Natural killer cell (primary cell): ENCODE data around the gene MEPCE. TPM values are rescaled to one million over a fixed set of nuclear protein-coding genes. Genes with fewer than 3 reads are reported as not detected.

ENCODE experiments used
- ATAC-seq, 3 donors: fragments of 150-1000 bp in 2 of 3; fragments of 200-7000 bp in 1 of 3; cut with Tn5 transposase; 1 replicate in 1 of 3; 2 replicates in 2 of 3; pipeline ENCODE4 v1.10.0; 2021; ENCODE audit warnings: mild to moderate bottlenecking in 2 of 3, moderate library complexity in 2 of 3
- DNase-seq, 2 donors: peaks; one replicate each; pipeline versions ENCODE4 v3.0.0 to v3.0.0-alpha.2; 2013 to 2021; ENCODE audit warnings: mixed read lengths in 1 of 2
- H3K27ac ChIP-seq: one replicate; pipeline ENCODE4 v1.5.1; 2013; ENCODE audit warnings: mild to moderate bottlenecking, low read length
- H3K27me3 ChIP-seq: one replicate; pipeline ENCODE4 v1.6.1; 2013; ENCODE audit warnings: low read length; ENCODE audit not compliant: control insufficient read depth, insufficient read depth
- H3K36me3 ChIP-seq: one replicate; pipeline ENCODE4 v1.6.1; 2013; ENCODE audit warnings: low read length; ENCODE audit not compliant: control insufficient read depth, insufficient read depth
- H3K4me1 ChIP-seq: one replicate; pipeline ENCODE4 v1.6.1; 2013; ENCODE audit warnings: low read length; ENCODE audit not compliant: control insufficient read depth, insufficient read depth
- H3K4me3 ChIP-seq: one replicate; pipeline ENCODE4 v1.5.1; 2013; ENCODE audit warnings: low read length
- H3K9me3 ChIP-seq: one replicate; pipeline ENCODE4 v1.6.1; 2013; ENCODE audit warnings: low read length; ENCODE audit not compliant: control insufficient read depth, insufficient read depth
- H3K27ac Mint-ChIP-seq, 2 donors: one replicate each; pipeline ENCODE4 v1.8.0; 2022; ENCODE audit warnings: mild to moderate bottlenecking in 2 of 2, mixed read lengths in 2 of 2, moderate library complexity in 1 of 2
- H3K27me3 Mint-ChIP-seq, 2 donors: one replicate each; pipeline ENCODE4 v1.8.0; 2022; ENCODE audit warnings: low read depth in 2 of 2, mixed read lengths in 2 of 2
- H3K36me3 Mint-ChIP-seq: one replicate; pipeline ENCODE4 v1.8.0; 2022; ENCODE audit warnings: mixed read lengths
- H3K4me1 Mint-ChIP-seq, 2 donors: one replicate each; pipeline ENCODE4 v1.8.0; 2022; ENCODE audit warnings: mixed read lengths in 2 of 2
- H3K4me3 Mint-ChIP-seq: one replicate; pipeline ENCODE4 v1.8.0; 2022; ENCODE audit warnings: mild to moderate bottlenecking, moderate library complexity, mixed read lengths
- H3K9me3 Mint-ChIP-seq, 2 donors: one replicate each; pipeline ENCODE4 v1.8.0; 2022; ENCODE audit warnings: mixed read lengths in 2 of 2
- CTCF ChIP-seq: fragments of 200-600 bp; IDR thresholded peaks from one replicate; pipeline ENCODE4 v1.8.0; 2022; ENCODE audit warnings: antibody characterized with exemption
- WGBS: methylation state at CpG from one replicate; pipeline ENCODE4 v1.1.7; 2013; ENCODE audit warnings: missing lambda C conversion rate; ENCODE audit not compliant: insufficient coverage; 5-methylcytosine and 5-hydroxymethylcytosine counted together
- intact Hi-C: fragments of 100-400 bp; cut with micrococcal nuclease; formaldehyde crosslinking; loops from one replicate; pipeline ENCODE4 v1.14.2; 2022
- total RNA-seq, 4 donors: library from RNA; stranded (reverse); fragments of 120-200 nt in 1 of 4; gene quantifications; one replicate each; pipeline versions ENCODE4 v1.2.3 to v1.2.4, GENCODE V29; 2013 to 2022

The MEPCE gene
- total RNA-seq, 3 donors from 2014 or later (not counting 1 experiment from before 2014, with no cell fraction given): 48.1 to 54.9 (median 54.1) TPM

GRCh38 chr7:100482728-100483089 lies 53.1 kb downstream of the MEPCE start:
- Histone ChIP-seq H3K27me3 (no peaks in the 10 kb centered on the region), H3K4me1 (peaks cover 25% of the 10 kb centered on the region), H3K9me3 (no peaks in the 10 kb centered on the region), H3K27ac (no peak overlapping the region), H3K36me3 (no peaks in the 10 kb centered on the region), H3K4me3 (peak overlapping the region; percentile 29)
- Mint-ChIP-seq H3K27ac (peak overlapping the region in 1 of 2 donors; percentile 48), H3K4me3 (peak overlapping the region; percentile 86), H3K9me3 (no peaks in the 10 kb centered on the region), H3K27me3 (peaks cover 0 to 2% of the 10 kb centered on the region in 2 donors), H3K4me1 (peaks cover 5 to 19% of the 10 kb centered on the region in 2 donors), H3K36me3 (no peaks in the 10 kb centered on the region)
- DNase-seq: peak in 1 of 2 donors; percentile 25
- 54% methylated on average over 14 of the region's 14 CpGs for WGBS
- ATAC-seq: no peak
- no peak for TF ChIP-seq CTCF
- intact Hi-C loops: no loop called here

GRCh38 chr7:100483090-100483721 lies 53.6 kb downstream of the MEPCE start:
- Histone ChIP-seq H3K27ac (no peak overlapping the region), H3K4me3 (peak overlapping the region; percentile 29), H3K4me1 (peaks cover 25% of the 10 kb centered on the region), H3K36me3 (no peaks in the 10 kb centered on the region), H3K27me3 (no peaks in the 10 kb centered on the region), H3K9me3 (no peaks in the 10 kb centered on the region)
- Mint-ChIP-seq H3K36me3 (no peaks in the 10 kb centered on the region), H3K27ac (peak overlapping the region in 1 of 2 donors; percentile 48), H3K4me1 (peaks cover 5 to 15% of the 10 kb centered on the region in 2 donors), H3K9me3 (no peaks in the 10 kb centered on the region), H3K27me3 (peaks cover 0 to 2% of the 10 kb centered on the region in 2 donors), H3K4me3 (peak overlapping the region; percentile 86)
- TF ChIP-seq CTCF: peak; percentile 96
- ATAC-seq (peak; percentile 62 to 81 (median 66)), DNase-seq (peak; percentile 79 to 89)
- intact Hi-C loops: no loop called here
- WGBS: under 1% methylated on average over 79 of the region's 79 CpGs

Other genes with a start within 250 kb of the MEPCE start
- gene PVRIG, start 209.9 kb upstream of the MEPCE start, total RNA-seq: 10 to 100 TPM; 45.6 to 84.1 (median 52.9) TPM
- gene SPDYE3, start 122.1 kb upstream of the MEPCE start, total RNA-seq: not detected
- gene PILRB, start 71.7 kb upstream of the MEPCE start, total RNA-seq: 100 to 1,000 TPM; 143 to 206 (median 157) TPM
- 10 to 100 TPM; 18.8 to 38.8 (median 29.4) TPM for gene PILRA, start 56.3 kb upstream of the MEPCE start, total RNA-seq
- gene ZCWPW1, start 1.1 kb upstream of the MEPCE start, total RNA-seq: 1 to 10 TPM; 5.6 to 7.8 (median 7.2) TPM
- 10 to 100 TPM; 41.0 to 45.1 (median 44.7) TPM for gene PPP1R35, start 6.7 kb downstream of the MEPCE start, total RNA-seq
- 1 to 10 TPM; 2.3 to 4.1 (median 3.9) TPM for gene SPACDR, start 34.4 kb downstream of the MEPCE start, total RNA-seq
- gene TSC22D4, start 49.4 kb downstream of the MEPCE start, total RNA-seq: 100 to 1,000 TPM; 140 to 173 (median 168) TPM
- under 1 TPM in 2 of 3 donors, not detected in 1; 0.12 to 0.13 TPM for gene NYAP1, start 54.1 kb downstream of the MEPCE start, total RNA-seq
- 10 to 100 TPM; 21.5 to 32.6 (median 22.2) TPM for gene AGFG2, start 109.4 kb downstream of the MEPCE start, total RNA-seq
- gene SAP25, start 144.1 kb downstream of the MEPCE start, total RNA-seq: 10 to 100 TPM; 25.9 to 46.4 (median 32.5) TPM
- gene LRCH4, start 156.3 kb downstream of the MEPCE start, total RNA-seq: 100 to 1,000 TPM; 282 to 296 (median 289) TPM
- gene FBXO24, start 156.5 kb downstream of the MEPCE start, total RNA-seq: under 1 TPM; 0.45 to 0.94 (median 0.88) TPM
- gene PCOLCE, start 172.5 kb downstream of the MEPCE start, total RNA-seq: 10 to 100 TPM; 18.4 to 24.8 (median 21.7) TPM
- gene MOSPD3, start 182.7 kb downstream of the MEPCE start, total RNA-seq: 10 to 100 TPM; 14.5 to 15.9 (median 15.5) TPM
- 10 to 100 TPM in 2 of 3 donors, 1 to 10 TPM in 1; 9.8 to 13.8 (median 12.0) TPM for gene TFR2, start 211.7 kb downstream of the MEPCE start, total RNA-seq
- gene ACTL6B, start 226.6 kb downstream of the MEPCE start, total RNA-seq: not detected
- 100 to 1,000 TPM; 194 to 227 (median 212) TPM for gene GNB2, start 243.9 kb downstream of the MEPCE start, total RNA-seq